GM12874 (cell line): ENCODE data around the gene CLN5.

Experiments
- CTCF ChIP-seq: IDR thresholded peaks from 2 replicates; pipeline ENCODE4 v1.5.1; 2011; ENCODE audit warnings: low read depth, mild to moderate bottlenecking, control low read depth, low read length, moderate library complexity; ENCODE audit not compliant: insufficient read depth

CLN5 gene

GRCh38 chr13:76954538-76954937 lies 37.3 kb upstream of the CLN5 start:
- no peak for TF ChIP-seq CTCF

DNA sequence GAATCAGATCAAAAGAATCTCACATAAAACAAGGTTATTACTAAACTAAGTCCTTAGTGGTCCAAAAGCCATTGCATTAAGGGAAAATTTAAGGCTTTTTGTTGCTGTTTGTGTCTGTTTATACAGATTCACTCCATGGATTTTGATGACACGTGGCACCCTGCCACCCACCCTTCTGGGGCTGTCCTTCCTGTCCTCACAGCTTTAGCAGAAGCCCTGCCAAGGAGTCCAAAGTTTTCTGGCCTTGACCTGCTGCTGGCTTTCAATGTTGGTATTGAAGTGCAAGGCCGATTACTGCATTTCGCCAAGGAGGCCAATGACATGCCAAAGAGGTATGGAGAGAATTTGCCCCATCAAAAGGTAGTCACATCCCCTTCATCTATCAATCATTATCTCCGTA lies 36.7 kb upstream of the CLN5 start:
- TF ChIP-seq CTCF = no peak

GRCh38 chr13:76955661-76956060 lies 36.2 kb upstream of the CLN5 start:
- no peak for TF ChIP-seq CTCF

DNA sequence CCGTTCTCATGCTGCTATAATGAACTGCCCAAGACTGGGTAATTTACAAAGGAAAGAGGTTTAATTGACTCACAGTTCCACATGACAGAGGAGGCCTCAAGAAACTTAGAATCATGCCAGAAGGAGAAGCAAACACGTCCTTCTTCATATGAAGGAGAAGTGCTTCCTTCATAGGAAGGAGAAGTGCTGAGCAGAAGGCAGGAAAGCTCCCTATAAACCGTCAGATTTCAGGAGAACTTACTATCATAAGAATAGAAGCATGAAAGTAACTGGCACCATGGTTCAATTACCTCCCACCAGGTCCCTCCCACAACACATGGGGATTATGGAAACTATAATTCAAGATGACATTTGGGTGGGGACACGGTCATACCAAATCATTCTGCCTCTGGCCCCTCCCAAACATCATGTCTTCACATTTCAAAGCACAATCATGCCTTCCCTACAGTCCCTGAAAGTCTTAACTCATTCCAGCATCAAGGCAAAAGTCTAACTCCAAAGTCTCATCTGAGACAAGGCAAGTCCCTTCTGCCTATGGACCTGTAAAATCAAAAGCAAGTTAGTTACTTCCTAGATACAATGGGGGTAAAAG lies 32.9 kb upstream of the CLN5 start:
- no peak for TF ChIP-seq CTCF

GRCh38 chr13:76965759-76966421 lies 26.0 kb upstream of the CLN5 start:
- no peak for TF ChIP-seq CTCF

GRCh38 chr13:76967031-76967430 lies 24.9 kb upstream of the CLN5 start:
- no peak for TF ChIP-seq CTCF

GRCh38 chr13:76968041-76968440 lies 23.8 kb upstream of the CLN5 start:
- no peak for TF ChIP-seq CTCF
